Inferior parietal cortex (tissue), 1 donor: ENCODE results near the gene SIGLEC5.

ENCODE experiments used
- DNase-seq: peaks from one replicate; pipeline ENCODE4 v3.0.0-alpha.2; 2016; ENCODE audit errors: extremely low spot score

Gene SIGLEC5

GRCh38 chr19:51589511-51589910 is 40.7 kb downstream of the SIGLEC5 start:
- DNase-seq, result no peak

GRCh38 chr19:51587264-51588191 is 42.7 kb downstream of the SIGLEC5 start:
- DNase-seq, result no peak

GRCh38 chr19:51586799-51587198 is 43.4 kb downstream of the SIGLEC5 start:
- no peak for DNase-seq

- no peak for DNase-seq
These were observed 44.0 kb downstream of the SIGLEC5 start for GRCh38 chr19:51586103-51586728.

- DNase-seq, result no peak
These were observed 53.4 kb downstream of the SIGLEC5 start for GRCh38 chr19:51576850-51577249.

GRCh38 chr19:51573331-51573730 is 56.9 kb downstream of the SIGLEC5 start:
- DNase-seq, result no peak

GRCh38 chr19:51572908-51573307 is 57.3 kb downstream of the SIGLEC5 start:
- DNase-seq, result no peak

GRCh38 chr19:51572410-51572809 is 57.8 kb downstream of the SIGLEC5 start:
- DNase-seq, result peak; percentile 6

GRCh38 chr19:51571599-51571998 is 58.6 kb downstream of the SIGLEC5 start:
- DNase-seq, result no peak

- DNase-seq, result peak; percentile 100
These were observed 59.1 kb downstream of the SIGLEC5 start, which contains the start of gene ZNF175 for GRCh38 chr19:51570962-51571575. Gene ZNF175, plus strand, starts transcription at chr19:51571283. Its CDS starts 2,047 bp downstream, at chr19:51573330.

- no peak for DNase-seq
These were observed 61.7 kb downstream of the SIGLEC5 start for GRCh38 chr19:51568456-51568855.

- no peak for DNase-seq
These were observed 62.6 kb downstream of the SIGLEC5 start for GRCh38 chr19:51567583-51567982.

- no peak for DNase-seq
These were observed 63.6 kb downstream of the SIGLEC5 start for GRCh38 chr19:51566489-51567100.

- DNase-seq, result no peak
These were observed 64.6 kb downstream of the SIGLEC5 start for GRCh38 chr19:51565583-51565982.

GRCh38 chr19:51564791-51565190 is 65.4 kb downstream of the SIGLEC5 start:
- no peak for DNase-seq
